ENCODE results near the gene ATXN10. TPM values are rescaled to one million over a fixed set of nuclear protein-coding genes. Genes with fewer than 3 reads are reported as not detected.

ATXN10 gene
- total and polyA plus RNA-seq, 2 of the 13 experiments (the other 11 are each of a cell fraction or from before 2014, with no cell fraction given), result 60.1 to 194 TPM

DNA sequence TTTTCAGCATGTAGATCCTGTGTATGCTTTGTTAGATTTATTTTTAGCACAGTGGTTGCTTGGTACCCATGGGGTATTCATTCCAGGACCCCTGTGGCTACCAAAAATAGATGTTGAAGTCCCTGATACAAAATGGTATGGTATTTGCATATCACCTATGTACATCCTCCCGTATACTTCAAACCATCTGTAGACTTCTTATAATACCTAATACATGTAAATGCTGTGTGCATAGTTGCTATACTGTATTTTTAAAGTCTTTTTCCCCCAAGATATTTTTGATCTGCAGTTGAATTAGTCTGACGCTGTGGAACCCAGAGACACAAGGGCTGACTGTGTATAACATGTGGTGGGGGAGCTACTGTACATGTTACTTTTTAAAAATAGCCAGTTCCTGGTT, 101.1 kb downstream of the ATXN10 start:
- Histone ChIP-seq H3K9ac (ENCODE audit: insufficient read depth, low read depth, low read length) (no peak overlapping the region), H3K79me2 (ENCODE audit: insufficient read depth, low read length) (no peaks in the 10 kb centered on the region), H3K9me3 (ENCODE audit: low read length) (no peaks in the 10 kb centered on the region), H4K20me1 (ENCODE audit: insufficient read depth, low read length) (no peaks in the 10 kb centered on the region), H3K27me3 (ENCODE audit: control insufficient read depth in 1 of 2, insufficient read depth in 2 of 2, low read length in 2 of 2) (no peaks in the 10 kb centered on the region), H3K4me1 (ENCODE audit: insufficient read depth, low read length) (no peaks in the 10 kb centered on the region), H3K4me3 (replicated peaks in 1 of 3; ENCODE audit: insufficient read depth in 1 of 3, low read depth in 2 of 3, low read length in 3 of 3) (no peak overlapping the region), H3K4me2 (ENCODE audit: low read depth, low read length) (no peak overlapping the region), H3K27ac (ENCODE audit: extremely low read length, insufficient read depth, low read length) (no peak overlapping the region), H2AFZ (ENCODE audit: low read length) (no peak overlapping the region), H3K36me3 (replicated peaks in 1 of 2; ENCODE audit: control insufficient read depth in 1 of 2, insufficient read depth in 2 of 2, low read length in 2 of 2) (peaks cover 1 to 12% of the 10 kb centered on the region in 2 experiments; a peak in 2 of 5 replicates)
- WGBS (ENCODE audit: low lambda C conversion rate), result 96% methylated on average over 2 of the region's 2 CpGs
- in situ Hi-C loops (cut with HindIII; ENCODE audit: extremely low pct_ligation_motif_present, low pct_unique_long_range_greater_than_20kb) (no loop called here), intact Hi-C loops (cut with micrococcal nuclease; ENCODE audit: unreplicated experiment) (no loop called here)
- POLR2A ChIA-PET, result no interaction called here
- no TSS peak for BruUV-seq (replicated peaks)
- CTCF ChIA-PET (ENCODE audit: low intra/inter-chr PET ratio, low total read pairs), result no interaction called here
- no peak for FAIRE-seq
- no peak for ATAC-seq
- TF ChIP-seq, protein P1, sequence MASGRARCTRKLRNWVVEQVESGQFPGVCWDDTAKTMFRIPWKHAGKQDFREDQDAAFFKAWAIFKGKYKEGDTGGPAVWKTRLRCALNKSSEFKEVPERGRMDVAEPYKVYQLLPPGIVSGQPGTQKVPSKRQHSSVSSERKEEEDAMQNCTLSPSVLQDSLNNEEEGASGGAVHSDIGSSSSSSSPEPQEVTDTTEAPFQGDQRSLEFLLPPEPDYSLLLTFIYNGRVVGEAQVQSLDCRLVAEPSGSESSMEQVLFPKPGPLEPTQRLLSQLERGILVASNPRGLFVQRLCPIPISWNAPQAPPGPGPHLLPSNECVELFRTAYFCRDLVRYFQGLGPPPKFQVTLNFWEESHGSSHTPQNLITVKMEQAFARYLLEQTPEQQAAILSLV (CRISPR knock-in tag; IDR thresholded peaks at IDR 0.05; ENCODE audit: borderline replicate concordance), result no peak
- TF ChIP-seq, protein P2, sequence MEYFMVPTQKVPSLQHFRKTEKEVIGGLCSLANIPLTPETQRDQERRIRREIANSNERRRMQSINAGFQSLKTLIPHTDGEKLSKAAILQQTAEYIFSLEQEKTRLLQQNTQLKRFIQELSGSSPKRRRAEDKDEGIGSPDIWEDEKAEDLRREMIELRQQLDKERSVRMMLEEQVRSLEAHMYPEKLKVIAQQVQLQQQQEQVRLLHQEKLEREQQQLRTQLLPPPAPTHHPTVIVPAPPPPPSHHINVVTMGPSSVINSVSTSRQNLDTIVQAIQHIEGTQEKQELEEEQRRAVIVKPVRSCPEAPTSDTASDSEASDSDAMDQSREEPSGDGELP (IDR thresholded peaks at IDR 0.05; ENCODE audit: borderline replicate concordance, low read depth), result no peak
- TF ChIP-seq ETV6 (CRISPR knock-in tag; conservative IDR thresholded peaks at IDR 0.05), result no peak
- DNase-seq (ENCODE audit: low spot score), result no peak

DNA sequence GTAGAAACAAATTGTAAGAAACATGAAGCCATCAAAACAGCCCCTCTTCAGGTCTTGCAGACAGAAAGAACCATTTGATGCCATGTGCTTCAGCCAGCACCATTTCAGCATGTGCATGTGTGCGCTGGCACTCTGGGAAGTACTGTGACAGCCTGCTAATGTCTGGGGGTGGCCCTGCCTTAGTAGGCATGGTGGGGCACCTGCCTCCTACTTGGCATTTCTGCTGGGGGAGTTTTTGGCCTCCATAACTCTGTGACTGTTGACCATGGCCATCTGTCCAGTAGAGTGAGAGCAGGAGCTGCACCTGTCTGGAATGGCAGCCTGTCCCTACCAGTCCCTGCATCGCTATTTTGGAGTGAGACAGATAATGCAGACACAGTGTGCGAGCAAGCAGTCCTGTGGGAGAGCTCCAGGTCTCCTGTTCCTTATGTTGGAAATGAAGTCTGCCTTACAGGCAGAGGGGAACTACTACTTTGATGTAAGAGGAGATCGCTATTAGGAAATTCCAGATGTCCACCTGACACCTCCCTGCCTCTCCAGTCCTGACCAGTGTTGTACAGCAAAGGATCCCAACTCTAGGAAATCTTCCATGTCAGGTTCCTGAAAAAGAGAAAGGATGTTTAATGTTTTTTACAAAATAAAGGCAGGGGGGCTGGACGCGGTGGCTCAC, 102.5 kb downstream of the ATXN10 start:
- DNase-seq (ENCODE audit: low spot score) (no peak), ATAC-seq (no peak), FAIRE-seq (no peak)
- Histone ChIP-seq H3K9ac (ENCODE audit: insufficient read depth, low read depth, low read length) (no peak overlapping the region), H2AFZ (ENCODE audit: low read length) (no peak overlapping the region), H3K36me3 (replicated peaks in 1 of 2; ENCODE audit: control insufficient read depth in 1 of 2, insufficient read depth in 2 of 2, low read length in 2 of 2) (peaks cover 1 to 18% of the 10 kb centered on the region in 2 experiments; a peak in 2 of 5 replicates), H3K4me3 (replicated peaks in 1 of 3; ENCODE audit: insufficient read depth in 1 of 3, low read depth in 2 of 3, low read length in 3 of 3) (no peak overlapping the region), H3K9me3 (ENCODE audit: low read length) (no peaks in the 10 kb centered on the region), H3K27ac (ENCODE audit: extremely low read length, insufficient read depth, low read length) (no peak overlapping the region), H3K27me3 (ENCODE audit: control insufficient read depth in 1 of 2, insufficient read depth in 2 of 2, low read length in 2 of 2) (no peaks in the 10 kb centered on the region), H3K4me2 (ENCODE audit: low read depth, low read length) (no peak overlapping the region), H4K20me1 (ENCODE audit: insufficient read depth, low read length) (no peaks in the 10 kb centered on the region), H3K4me1 (ENCODE audit: insufficient read depth, low read length) (no peaks in the 10 kb centered on the region), H3K79me2 (ENCODE audit: insufficient read depth, low read length) (no peaks in the 10 kb centered on the region)
- no TSS peak for BruUV-seq (replicated peaks)
- WGBS (ENCODE audit: low lambda C conversion rate), result 97% methylated on average over 6 of the region's 6 CpGs
- intact Hi-C loops (cut with micrococcal nuclease; ENCODE audit: unreplicated experiment), result no loop called here
- ChIA-PET POLR2A (no interaction called here), CTCF (ENCODE audit: low intra/inter-chr PET ratio, low total read pairs) (no interaction called here)
- no peak for TF ChIP-seq KLF9 (CRISPR knock-in tag; IDR thresholded peaks at IDR 0.05; ENCODE audit: low read depth)
- TF ChIP-seq FOXK1 (CRISPR knock-in tag; IDR thresholded peaks at IDR 0.05; ENCODE audit: borderline replicate concordance, low read depth), result no peak
- TF ChIP-seq POLR2AphosphoS2 (IDR thresholded peaks at IDR 0.05; ENCODE audit: low read depth, low read length), result no peak
- no peak for TF ChIP-seq SIX1 (CRISPR knock-in tag; IDR thresholded peaks at IDR 0.05; ENCODE audit: borderline replicate concordance)
- no peak for TF ChIP-seq NFKB2 (CRISPR knock-in tag; IDR thresholded peaks at IDR 0.05; ENCODE audit: borderline replicate concordance)
- no peak for TF ChIP-seq ZNF441 (CRISPR knock-in tag; IDR thresholded peaks at IDR 0.05; ENCODE audit: borderline replicate concordance)
- no peak for TF ChIP-seq EHMT2 (IDR thresholded peaks at IDR 0.05; ENCODE audit: borderline replicate concordance, low read depth, low read length)
- TF ChIP-seq ZNF839 (CRISPR knock-in tag; IDR thresholded peaks at IDR 0.05; ENCODE audit: borderline replicate concordance), result no peak
- TF ChIP-seq ZNF878 (CRISPR knock-in tag; IDR thresholded peaks at IDR 0.05), result no peak
- no peak for TF ChIP-seq ZNF713 (CRISPR knock-in tag; IDR thresholded peaks at IDR 0.05)
- in situ Hi-C loops (cut with HindIII; ENCODE audit: extremely low pct_ligation_motif_present, low pct_unique_long_range_greater_than_20kb), result no loop called here

All from HepG2 (cell line).